Measurements from ENCODE around the gene CEP72. TPM values are rescaled to one million over a fixed set of nuclear protein-coding genes. Genes with fewer than 3 reads are reported as not detected.
"Not testable (repeated sequence)": the region's sequence is repeated elsewhere in the genome, so short reads cannot be mapped to it uniquely, and the experiment has no call there.

The CEP72 gene
- polyA plus RNA-seq, 4 donors, result 4.4 to 10.8 (median 9.0) TPM

DNA sequence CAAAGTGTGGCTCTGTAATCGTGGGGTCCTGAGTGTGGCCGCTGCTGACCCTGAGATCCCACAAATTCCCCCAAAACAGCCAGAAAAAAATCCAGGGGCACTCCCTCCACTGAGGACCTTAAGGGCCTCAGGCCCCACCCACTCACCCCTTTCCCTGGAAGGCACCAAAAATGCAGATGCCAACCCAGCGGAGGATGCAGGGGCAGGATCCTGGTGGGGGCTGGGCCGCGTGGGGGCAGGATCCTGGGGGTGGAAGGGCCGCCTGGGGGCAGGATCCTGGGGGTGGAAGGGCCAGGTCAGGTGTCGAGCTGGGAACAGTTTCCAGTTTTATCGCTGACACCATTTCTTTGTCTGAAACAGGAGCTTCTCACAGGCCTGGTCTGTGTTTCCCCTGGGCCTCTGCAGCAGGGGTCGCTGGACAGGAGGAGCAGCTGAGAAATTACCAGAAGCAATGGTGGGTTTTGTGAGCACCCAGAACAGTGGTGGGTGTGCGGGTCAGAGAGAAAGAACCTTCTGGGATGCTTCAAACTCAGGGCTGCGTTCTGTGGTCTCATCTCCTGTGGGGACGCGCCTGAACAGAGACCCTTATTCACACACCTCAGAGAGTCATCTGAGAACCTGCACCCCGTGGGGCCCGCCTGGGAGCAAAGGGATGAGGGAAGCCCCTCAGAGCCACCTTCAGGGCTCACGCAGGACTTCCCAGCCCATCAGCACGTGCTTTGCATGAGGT lies 67.2 kb downstream of the CEP72 start:
- DNase-seq (ENCODE audit: low read depth in 4 of 4, low spot score in 3 of 4), result not testable (repeated sequence)

DNA sequence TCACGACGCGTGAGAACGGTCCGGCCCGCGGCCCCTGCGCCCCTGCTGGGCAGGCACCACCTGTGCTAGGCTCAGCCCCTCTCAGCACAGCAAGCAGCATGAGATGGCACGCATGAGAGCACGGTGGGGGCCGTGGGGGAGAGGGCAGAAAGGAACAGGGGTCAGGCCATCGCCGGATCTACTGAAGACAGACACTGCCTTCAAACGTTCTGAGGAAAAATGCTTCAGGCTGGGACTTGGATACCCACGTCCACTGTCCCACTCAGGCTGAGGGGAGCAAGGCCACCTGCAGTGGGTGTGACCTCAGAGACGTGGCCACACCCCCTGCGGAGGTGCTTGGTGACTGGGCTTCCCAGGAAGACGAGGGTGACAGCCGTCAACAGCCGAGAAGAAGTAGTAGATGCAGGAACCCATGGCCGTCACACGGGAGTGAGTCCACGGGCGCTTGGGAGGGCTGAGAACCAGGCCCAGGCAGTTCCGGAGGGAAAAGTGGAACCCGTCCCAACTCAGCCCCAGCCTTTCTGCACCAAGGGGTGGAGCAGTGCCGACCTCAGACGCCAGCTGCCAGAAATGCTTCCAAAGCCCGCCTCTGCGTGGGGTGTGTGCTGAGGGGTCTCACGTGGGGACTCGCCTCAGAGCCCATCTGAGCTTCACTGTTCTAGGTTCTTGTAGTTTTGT lies 68.1 kb downstream of the CEP72 start:
- not testable (repeated sequence) for DNase-seq (ENCODE audit: low read depth in 4 of 4, low spot score in 3 of 4)

DNA sequence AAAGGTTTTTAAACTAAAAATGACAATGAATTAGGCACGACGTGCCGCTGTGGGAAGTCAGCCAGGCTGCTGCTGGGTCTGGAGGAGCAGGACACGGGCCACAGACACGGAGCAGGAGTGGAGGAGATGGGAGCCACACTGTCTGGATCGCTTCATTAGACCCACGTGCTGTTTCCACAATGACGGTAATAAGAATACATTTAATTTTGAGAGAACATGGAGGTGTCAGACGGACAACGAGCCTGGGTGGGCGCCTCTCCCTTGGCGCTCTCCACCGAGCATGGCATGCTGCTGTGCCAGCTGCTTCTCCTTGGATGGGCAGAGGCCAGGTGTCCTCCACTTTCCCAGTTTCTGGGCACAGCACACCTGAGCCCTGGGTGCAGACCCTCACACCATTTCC lies 68.7 kb downstream of the CEP72 start:
- not testable (repeated sequence) for DNase-seq (ENCODE audit: low read depth in 4 of 4, low spot score in 3 of 4)

DNA sequence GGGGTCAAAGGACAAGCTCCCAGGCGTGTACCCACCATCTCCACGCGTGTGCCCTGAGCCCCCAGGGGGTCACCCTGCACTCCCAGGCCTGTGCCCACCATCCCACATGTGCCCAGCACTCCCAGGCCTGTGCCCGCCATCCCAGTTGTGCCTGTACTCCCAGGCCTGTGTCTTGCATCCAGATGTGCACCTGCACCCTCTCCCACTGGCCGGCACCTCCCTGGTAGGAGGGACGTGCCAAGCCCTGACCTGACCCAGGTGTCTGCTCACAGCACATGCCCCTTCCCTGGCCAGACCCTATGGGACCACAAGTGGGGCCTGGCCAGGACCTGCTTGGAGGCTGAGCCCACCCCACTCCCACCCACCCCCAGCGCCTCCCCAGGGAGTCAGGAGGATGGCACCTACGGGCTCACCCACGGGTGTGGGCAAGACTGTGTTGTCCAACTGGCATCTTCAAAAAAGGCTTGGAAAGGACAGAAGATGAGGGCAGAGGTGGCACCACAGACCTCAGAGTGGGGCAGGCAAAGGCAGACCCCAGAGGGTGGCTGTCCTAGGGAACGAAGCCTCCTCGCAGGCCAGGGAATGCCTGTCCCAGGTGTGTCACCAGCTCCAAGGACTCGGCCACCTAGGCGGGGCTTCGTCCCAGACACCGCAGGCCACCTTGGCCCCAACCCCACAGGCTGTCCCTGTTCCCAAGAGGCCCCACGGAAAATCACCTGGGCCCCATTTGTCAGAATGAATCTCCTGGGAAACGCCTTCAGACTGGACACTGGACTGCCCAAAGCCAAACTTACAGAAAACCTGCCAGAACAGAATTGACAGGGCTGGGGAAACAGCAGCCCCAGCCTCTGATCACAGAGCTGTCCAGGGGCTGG lies 69.4 kb downstream of the CEP72 start:
- not testable (repeated sequence) for DNase-seq (ENCODE audit: low read depth in 4 of 4, low spot score in 3 of 4)

DNA sequence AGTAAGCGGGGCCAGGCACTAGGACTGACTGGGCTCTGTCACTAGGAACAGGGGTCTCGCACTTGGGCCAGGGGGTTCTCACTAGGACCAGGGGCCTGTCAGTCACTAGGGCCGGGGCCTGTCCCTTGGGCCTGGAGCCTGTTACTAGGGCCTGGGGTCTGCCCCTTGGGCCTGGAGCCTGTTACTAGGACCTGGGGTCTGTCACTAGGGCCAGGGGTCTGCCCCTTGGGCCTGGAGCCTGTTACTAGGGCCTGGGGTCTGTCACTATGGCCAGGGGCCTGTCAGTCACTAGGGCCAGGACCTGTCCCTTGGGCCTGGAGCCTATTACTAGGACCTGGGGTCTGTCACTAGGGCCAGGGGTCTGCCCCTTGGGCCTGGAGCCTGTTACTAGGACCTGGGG lies 70.1 kb downstream of the CEP72 start:
- DNase-seq (ENCODE audit: low read depth in 4 of 4, low spot score in 3 of 4), result not testable (repeated sequence)

DNA sequence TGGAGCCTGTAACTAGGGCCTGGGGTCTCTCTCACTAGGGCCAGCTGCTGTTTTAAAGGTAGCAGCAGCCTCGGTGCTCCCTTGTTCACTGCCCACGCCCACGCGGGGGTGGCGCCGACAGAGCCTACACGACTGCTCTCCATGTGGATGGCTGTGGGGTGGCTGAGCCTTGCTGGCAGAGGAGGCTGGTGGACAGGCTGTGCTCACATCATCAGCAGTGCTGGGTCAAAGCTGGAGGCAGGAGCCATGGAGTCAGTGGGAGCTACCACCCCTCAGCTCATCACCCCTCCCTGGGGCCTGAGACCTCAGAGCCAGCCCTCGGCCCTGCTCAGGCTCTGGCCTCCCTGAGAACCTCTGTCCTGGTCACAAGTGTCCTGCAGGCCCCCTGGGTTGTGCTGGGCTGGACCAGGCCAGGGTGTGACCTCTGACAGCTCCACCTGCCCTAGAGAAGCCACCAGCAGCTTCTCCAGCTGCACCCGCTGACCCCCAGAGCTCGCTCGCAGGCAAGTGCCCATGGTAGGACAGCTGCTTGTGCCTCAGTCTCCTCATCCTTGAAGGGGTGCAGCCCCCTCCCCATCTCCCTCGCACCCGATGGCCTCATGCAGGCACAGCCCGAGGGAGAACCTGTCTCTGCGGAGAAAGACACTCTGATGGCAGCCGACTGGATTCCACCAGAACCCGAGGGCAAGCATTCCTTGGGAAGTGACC lies 70.7 kb downstream of the CEP72 start:
- not testable (repeated sequence) for DNase-seq (ENCODE audit: low read depth in 4 of 4, low spot score in 3 of 4)

DNA sequence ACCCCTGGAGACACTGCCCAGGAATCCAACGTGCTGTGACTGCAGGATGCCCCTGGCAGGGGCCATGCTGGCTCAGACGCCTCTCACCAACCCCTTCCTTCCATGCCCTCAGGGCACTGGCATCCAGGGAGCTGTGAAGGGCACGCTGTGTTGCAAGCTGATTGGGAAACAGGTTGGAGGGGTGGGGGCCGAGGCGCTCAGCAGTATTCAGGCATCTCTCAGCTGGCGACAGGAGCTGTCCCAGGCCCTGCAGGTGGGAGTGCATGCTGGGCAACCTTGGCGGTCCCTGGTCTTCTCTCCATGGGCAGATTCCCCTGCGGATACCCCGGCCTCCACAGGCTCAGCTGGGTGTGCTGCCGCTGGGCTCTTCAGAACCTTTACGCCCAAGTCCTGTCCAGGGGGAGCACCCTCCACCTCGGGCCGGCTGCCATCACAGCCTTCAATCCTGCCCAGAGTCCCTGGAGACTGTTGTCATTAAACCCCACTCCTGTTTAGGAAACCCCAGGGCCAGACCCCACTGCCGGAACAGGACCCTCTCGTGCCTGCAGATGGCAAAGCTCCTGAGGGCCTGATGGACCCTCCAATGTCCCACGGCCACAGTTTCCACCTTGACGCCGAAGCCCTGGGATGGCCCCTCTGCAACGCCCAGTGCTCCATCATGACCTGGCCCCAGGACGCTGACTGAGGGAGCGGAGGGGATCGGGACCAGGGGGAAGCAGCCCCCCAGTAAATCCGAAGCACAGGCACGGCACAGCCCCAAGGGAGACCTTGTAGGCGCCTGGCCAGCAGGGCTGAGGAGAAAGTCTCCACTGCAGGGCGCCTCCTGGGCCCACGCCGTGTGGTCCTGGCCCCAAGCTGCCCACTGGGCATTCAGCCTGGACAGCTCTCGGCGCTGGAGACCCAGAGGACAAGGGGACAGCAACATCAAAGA lies 71.7 kb downstream of the CEP72 start:
- no peak for DNase-seq (ENCODE audit: low read depth in 4 of 4, low spot score in 3 of 4)

DNA sequence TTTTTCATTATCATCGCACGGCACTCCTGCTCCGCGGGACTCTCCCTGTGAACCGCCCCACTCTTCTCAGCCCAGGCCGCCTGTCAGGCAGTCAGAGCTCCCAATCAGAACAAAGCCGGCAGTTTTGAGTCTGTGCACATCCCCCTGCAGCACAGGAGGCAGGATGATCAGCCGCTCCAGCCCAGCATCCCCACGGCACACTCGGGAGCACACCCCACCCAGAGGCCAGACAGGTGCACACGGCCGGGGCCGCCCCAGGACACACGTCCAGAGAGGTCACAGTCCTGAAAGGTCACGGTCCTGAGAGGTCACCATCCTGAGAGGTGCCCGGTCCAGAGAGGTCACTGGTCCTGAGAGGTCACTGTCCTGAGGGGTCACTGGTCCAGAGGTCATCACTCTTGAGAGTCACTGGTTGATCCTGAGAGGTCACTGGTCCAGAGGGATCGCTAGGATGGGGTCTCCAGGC lies 72.6 kb downstream of the CEP72 start:
- DNase-seq (ENCODE audit: low read depth in 4 of 4, low spot score in 3 of 4), result no peak

DNA sequence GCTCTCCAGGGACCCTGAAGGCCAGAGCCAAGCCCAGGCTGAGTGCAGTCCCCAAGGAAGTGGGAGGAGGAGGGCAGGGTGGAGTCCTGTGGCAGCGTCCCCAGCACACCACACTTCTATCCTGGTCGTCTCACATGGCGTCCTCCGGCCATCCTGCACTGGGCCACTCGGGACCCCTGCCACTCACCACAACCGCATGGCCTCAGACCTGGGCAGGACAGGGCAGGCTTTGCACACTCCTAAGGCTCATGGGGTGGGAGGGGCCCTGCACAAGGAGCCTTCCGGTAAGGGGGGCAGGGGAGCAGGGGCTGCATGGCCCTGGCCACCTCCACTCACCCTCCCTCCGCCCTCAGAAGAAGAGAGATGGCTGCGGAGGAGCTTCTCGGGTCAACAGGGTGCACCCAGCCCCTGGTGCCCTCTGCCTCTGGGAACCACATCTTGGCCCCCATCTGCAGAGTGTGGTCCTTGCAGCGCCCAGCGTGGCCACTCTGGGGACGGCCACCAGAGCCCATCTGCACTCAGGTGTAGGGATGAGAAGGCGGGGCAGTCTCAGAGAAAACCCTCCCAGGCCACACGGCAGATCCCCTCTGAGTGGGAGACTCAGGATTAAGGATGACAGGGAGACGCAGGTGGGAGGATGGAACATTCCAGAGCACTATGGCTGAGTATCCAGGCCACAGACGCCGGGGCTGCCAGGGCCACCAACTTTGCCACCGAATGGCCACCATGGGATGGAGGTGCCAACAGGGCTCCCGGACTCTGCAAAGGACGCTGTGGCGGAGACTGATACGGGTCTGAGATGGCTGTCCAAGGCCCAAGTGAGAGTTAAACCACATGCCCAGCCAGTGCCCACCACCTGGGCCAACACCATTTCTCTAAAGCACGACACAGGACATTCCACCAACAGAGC lies 73.4 kb downstream of the CEP72 start:
- no peak for DNase-seq (ENCODE audit: low read depth in 4 of 4, low spot score in 3 of 4)

DNA sequence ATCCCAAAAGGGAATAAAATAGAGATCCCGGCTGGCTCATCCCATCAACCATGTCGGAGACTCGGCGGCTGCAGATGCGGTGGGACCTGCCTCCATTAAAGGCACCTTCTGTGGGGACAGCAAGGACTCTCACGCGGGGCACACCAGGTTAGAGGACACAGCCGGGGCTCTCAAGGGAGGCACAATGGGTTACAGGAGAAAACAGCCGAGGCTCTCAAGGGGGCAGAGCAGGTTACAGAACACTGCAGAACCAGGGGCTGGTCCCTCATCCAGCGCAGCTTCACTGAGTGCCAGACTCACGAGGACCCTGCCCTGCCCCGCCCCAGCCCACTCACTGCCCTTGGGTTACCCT lies 74.0 kb downstream of the CEP72 start:
- DNase-seq (ENCODE audit: low read depth in 4 of 4, low spot score in 3 of 4), result not testable (repeated sequence)

DNA sequence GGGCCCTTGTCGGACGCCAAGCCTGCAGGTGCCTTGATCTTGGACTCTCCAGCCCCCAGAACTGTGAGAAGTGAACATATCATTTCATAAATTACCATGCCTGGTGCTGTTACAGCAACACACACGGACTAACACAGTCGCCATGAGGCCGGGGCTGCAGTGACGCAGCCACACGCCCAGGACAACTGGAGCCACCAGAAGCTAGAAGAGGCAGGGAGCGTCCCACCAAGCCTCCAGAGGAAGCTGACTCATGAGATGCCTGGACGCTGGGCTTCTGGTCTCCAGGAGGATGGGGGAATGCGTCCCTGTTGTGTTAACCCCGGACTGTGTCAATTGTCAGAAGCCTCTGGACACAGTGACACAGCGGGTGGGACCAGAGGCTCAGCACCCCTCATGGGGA lies 74.8 kb downstream of the CEP72 start:
- DNase-seq (ENCODE audit: low read depth in 4 of 4, low spot score in 3 of 4), result not testable (repeated sequence)

DNA sequence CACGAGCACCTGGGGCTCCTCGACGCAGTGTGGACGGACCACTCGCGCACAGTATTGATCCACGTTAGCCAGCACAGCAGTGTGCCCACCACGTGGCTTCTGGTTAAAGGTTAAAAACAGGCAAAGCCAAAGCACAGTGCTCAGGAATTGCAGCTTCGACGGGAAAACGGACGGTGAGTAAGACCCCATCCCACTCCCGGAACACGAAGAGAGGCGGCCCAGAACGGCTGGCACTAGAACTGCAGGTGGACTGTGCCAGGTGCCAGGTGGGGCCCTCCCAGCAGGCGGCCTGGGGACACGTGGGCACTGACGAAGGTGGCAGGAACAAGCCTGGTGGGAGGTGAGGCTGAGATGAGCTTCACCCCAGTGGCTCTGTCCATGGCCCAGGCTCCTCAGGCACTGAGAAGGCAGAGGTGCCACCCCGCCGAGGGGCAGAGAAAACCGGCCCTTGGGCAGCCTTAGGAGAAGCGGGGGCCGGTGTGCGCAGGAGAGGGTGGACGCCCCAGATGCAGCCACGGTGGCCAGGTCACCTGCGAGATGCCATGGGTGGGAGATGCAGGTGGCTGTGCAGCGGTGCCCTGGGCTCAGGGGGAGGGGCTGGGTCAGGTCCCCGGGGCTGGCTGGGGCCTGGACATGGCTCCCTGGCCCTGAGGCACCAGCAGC lies 76.3 kb downstream of the CEP72 start:
- not testable (repeated sequence) for DNase-seq (ENCODE audit: low read depth in 4 of 4, low spot score in 3 of 4)

DNA sequence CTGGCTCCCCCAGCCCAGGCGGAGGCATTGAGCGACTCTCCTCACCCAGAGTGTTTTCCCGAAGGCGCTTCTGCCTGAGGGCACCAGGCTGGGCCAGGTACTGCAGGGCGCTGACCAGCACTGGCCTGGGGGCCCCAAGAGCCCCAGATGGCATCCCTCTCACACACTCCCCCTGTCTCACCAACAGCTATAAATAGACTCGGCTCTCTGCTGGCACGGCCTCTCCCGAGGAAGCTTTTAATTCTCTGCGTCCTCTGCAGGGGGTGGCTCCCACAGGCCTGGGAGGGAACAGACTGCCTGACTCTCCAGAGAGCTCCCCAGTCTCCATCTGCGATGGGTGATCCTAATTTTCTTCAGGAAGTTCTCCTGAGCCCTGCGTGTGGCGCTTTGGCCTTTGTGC lies 78.2 kb downstream of the CEP72 start:
- DNase-seq (ENCODE audit: low read depth in 4 of 4, low spot score in 3 of 4), result not testable (repeated sequence)

DNA sequence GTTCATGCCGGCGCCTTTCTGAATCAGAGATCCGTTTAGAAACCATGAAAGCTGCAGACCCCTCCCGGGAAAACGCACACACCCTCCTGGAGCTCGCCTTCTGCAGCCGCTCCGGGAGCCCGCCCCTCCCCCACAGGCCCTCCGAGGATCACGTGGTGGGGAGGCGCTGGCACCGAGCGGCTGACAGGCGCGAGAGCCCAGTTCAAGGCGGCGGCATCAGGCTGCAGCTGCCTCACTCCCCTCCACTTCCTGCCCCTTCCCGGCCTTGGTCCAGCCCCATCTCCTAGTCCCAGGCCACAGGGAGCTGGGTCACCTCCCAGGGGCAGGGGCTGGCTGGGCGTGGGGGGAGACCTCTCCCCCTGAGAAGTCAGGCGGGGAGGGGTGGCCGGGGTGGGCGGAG lies 78.9 kb downstream of the CEP72 start:
- DNase-seq (ENCODE audit: low read depth in 4 of 4, low spot score in 3 of 4), result not testable (repeated sequence)

DNA sequence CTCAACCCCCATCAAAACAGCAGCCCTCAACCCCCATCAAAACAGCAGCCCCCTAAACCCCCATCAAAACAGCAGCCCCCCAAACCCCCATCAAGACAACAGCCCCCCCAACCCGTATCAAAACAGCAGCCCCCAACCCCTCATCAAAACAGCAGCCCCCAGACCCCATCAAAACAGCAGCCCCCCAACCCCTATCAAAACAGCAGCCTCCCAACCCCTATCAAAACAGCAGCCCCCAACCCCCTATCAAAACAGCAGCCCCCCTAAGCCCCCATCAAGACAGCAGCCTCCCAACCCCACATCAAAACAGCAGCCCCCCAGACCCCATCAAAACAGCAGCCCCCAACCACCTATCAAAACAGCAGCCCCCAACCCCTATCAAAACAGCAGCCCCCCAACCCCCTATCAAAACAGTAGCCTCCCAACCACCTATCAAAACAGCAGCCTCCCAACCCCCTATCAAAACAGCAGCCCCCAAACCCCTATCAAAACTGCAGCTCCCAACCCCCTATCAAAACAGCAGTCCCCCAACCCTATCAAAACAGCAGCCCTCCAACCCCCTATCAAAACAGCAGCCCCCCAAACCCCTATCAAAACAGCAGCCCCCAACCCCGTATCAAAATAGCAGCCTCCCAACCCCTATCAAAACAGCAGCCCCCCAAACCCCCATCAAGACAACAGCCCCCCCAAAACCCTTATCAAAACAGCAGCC lies 79.8 kb downstream of the CEP72 start:
- DNase-seq (ENCODE audit: low read depth in 4 of 4, low spot score in 3 of 4), result no peak

DNA sequence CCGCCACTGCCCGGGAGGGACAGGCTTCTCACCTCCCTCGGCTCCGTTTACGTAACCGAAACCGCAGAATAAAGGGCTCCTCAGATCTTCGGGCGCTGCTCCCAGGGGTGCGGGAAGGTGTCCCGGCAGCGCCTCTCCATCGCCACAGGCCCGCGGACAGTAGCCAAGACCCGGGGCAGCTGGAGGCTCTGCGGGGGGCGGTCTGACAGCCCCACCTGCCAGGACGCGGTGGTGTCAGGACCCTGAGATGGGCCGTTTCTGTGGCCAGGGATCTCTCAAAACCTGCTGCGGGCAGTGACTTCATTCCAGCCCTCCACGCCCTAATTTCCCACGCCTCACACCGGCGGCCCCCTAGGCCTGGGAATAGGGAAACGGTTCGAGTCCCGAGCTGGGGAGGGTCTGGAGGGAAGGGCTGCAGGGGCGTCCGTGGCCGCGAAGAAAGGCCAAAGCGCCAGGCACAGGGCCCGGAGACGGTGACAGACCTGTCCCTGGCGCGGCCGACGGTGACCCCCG lies 80.4 kb downstream of the CEP72 start:
- DNase-seq (ENCODE audit: low read depth in 4 of 4, low spot score in 3 of 4), result not testable (repeated sequence)

Measured in left renal pelvis (tissue), 4 donors.